Endothelial cell of umbilical vein (primary cell): ENCODE measurements around the gene PDK1. TPM values are rescaled to one million over a fixed set of nuclear protein-coding genes. Genes with fewer than 3 reads are reported as not detected.

Experiments
- BruUV-seq: library from RNA; stranded (reverse); fragments of 400-500 nt; replicated peaks from 2 replicates; lab custom pipeline; 2021; lab: Mats Ljungman, UMichigan
- CTCF ChIA-PET: fragments of 300-600, 350-600 bp; sonication (Branson Sonifier 250); formaldehyde crosslinking; loops from one replicate; lab custom pipeline; 2021; ENCODE audit warnings: antibody characterized with exemption, inconsistent platforms; lab: Charles Lee
- POLR2A ChIA-PET: fragments of 300-600, 350-600 bp; sonication (Branson Sonifier 250); formaldehyde crosslinking; loops from one replicate; lab custom pipeline; 2021; ENCODE audit warnings: antibody characterized with exemption, inconsistent platforms; lab: Charles Lee
- DNase-seq: peaks from one replicate; pipeline ENCODE4 v3.0.0-alpha.2; 2011; ENCODE audit warnings: low read depth, low spot score
- FAIRE-seq: peaks from 2 replicates; lab custom pipeline; 2011; peaks lifted over from hg19 to GRCh38; lab: Jason Lieb, UNC
- H2AFZ ChIP-seq: 2 replicates; pipeline ENCODE4 v1.6.0; 2012; ENCODE audit warnings: low read depth, low read length, control low read depth, inconsistent platforms
- H3K27ac ChIP-seq: 2 replicates; pipeline ENCODE4 v1.5.1; 2011; ENCODE audit warnings: low read depth, mild to moderate bottlenecking, control low read depth, low read length, moderate library complexity; ENCODE audit not compliant: insufficient read depth
- H3K27me3 ChIP-seq, 2 experiments: 2 replicates each; pipeline versions ENCODE4 v1.6.0 to v1.6.1; 2011; ENCODE audit warnings: low read length in 2 of 2, mixed read lengths in 1 of 2; ENCODE audit not compliant: control insufficient read depth in 2 of 2, insufficient read depth in 2 of 2
- H3K36me3 ChIP-seq, 2 experiments: 2 replicates in 1 of 2; 3 replicates in 1 of 2; pipeline ENCODE4 v1.5.1; 2011; ENCODE audit warnings: low read length in 2 of 2, mild to moderate bottlenecking in 1 of 2, moderate library complexity in 1 of 2; ENCODE audit not compliant: control insufficient read depth in 2 of 2, insufficient read depth in 2 of 2; ENCODE audit errors: extremely low read depth in 1 of 2
- H3K4me1 ChIP-seq: 3 replicates; pipeline ENCODE4 v1.5.1; 2011; ENCODE audit warnings: mild to moderate bottlenecking, low read length; ENCODE audit not compliant: control insufficient read depth, insufficient read depth; ENCODE audit errors: extremely low read depth
- H3K4me2 ChIP-seq: 2 replicates; pipeline ENCODE4 v1.6.1; 2011; ENCODE audit warnings: low read length, control low read depth, mixed read lengths; ENCODE audit not compliant: insufficient read depth
- H3K4me3 ChIP-seq, 3 experiments: fragments of 200-600 bp in 1 of 3; sonication (generic), shearing (Covaris generic) in 1 of 3; replicated peaks in 1 of 3; 2 replicates each; pipeline ENCODE4 v1.5.1; 2011 to 2016; ENCODE audit warnings: control low read depth in 3 of 3, low read length in 3 of 3, mild to moderate bottlenecking in 2 of 3, inconsistent platforms in 1 of 3, low read depth in 1 of 3, moderate library complexity in 1 of 3; ENCODE audit not compliant: insufficient read depth in 1 of 3
- H3K79me2 ChIP-seq: 2 replicates; pipeline ENCODE4 v1.6.0; 2012; ENCODE audit warnings: low read length, inconsistent platforms; ENCODE audit not compliant: control insufficient read depth, insufficient read depth
- H3K9ac ChIP-seq: replicated peaks from 2 replicates; pipeline ENCODE3; 2011; ENCODE audit warnings: low read length, control low read depth; ENCODE audit not compliant: insufficient read depth; ENCODE audit errors: extremely low read depth
- H3K9me1 ChIP-seq: replicated peaks from 3 replicates; pipeline ENCODE4 v1.6.0; 2011; ENCODE audit warnings: mild to moderate bottlenecking, low read length; ENCODE audit not compliant: control insufficient read depth, insufficient read depth; ENCODE audit errors: extremely low read depth
- H3K9me3 ChIP-seq: replicated peaks from 2 replicates; pipeline ENCODE4 v1.5.1; 2012; ENCODE audit warnings: low read length, inconsistent platforms; ENCODE audit not compliant: control insufficient read depth, insufficient read depth
- H4K20me1 ChIP-seq: replicated peaks from 2 replicates; pipeline ENCODE3; 2011; ENCODE audit warnings: mild to moderate bottlenecking, low read length; ENCODE audit not compliant: control insufficient read depth, insufficient read depth; ENCODE audit errors: extremely low read depth
- CTCF ChIP-seq, 2 donors: IDR thresholded peaks; 1 replicate in 1 of 2; 2 replicates in 1 of 2; pipeline ENCODE4 v1.5.1; 2011; ENCODE audit warnings: low read length in 2 of 2, mild to moderate bottlenecking in 2 of 2, moderate library complexity in 2 of 2, control low read depth in 1 of 2, inconsistent platforms in 1 of 2, low read depth in 1 of 2; ENCODE audit not compliant: insufficient read depth in 1 of 2; ENCODE audit errors: extremely low read depth in 1 of 2
- EZH2 ChIP-seq: IDR thresholded peaks from 2 replicates; pipeline ENCODE4 v1.6.1; 2012; ENCODE audit warnings: borderline replicate concordance, low read depth, mild to moderate bottlenecking, moderate library complexity, low read length, inconsistent platforms; ENCODE audit not compliant: severe bottlenecking
- FOS ChIP-seq: IDR thresholded peaks from 2 replicates; pipeline ENCODE4 v1.6.1; 2011; ENCODE audit warnings: mild to moderate bottlenecking, low read length, moderate library complexity, borderline replicate concordance; ENCODE audit not compliant: insufficient read depth
- GATA2 ChIP-seq: IDR thresholded peaks from 2 replicates; pipeline ENCODE4 v1.7.0; 2011; ENCODE audit warnings: low read depth, mild to moderate bottlenecking, moderate library complexity, mixed read lengths, low read length; ENCODE audit not compliant: insufficient read length, insufficient read depth
- JUN ChIP-seq: IDR thresholded peaks from 2 replicates; pipeline ENCODE4 v1.6.1; 2011; ENCODE audit warnings: borderline replicate concordance, low read depth; ENCODE audit not compliant: insufficient read length, insufficient read depth
- MYC ChIP-seq: IDR thresholded peaks from one replicate; pipeline ENCODE4 v1.6.1; 2011; ENCODE audit warnings: mild to moderate bottlenecking, low read depth, low read length
- POLR2A ChIP-seq: IDR thresholded peaks from 2 replicates; pipeline ENCODE4 v1.6.1; 2012; ENCODE audit warnings: low read depth, mild to moderate bottlenecking, control low read depth, low read length
- POLR2AphosphoS5 ChIP-seq: IDR thresholded peaks from 2 replicates; pipeline ENCODE4 v1.6.1; 2012; ENCODE audit warnings: low read depth, mild to moderate bottlenecking, control low read depth, low read length, moderate library complexity; ENCODE audit not compliant: insufficient read depth
- dilution Hi-C: fragments of 300-500 bp; cut with MboI; formaldehyde crosslinking; loops from one replicate; pipeline ENCODE4 v1.15.0; 2019; ENCODE audit warnings: low sequenced_read_pairs; ENCODE audit not compliant: extremely low pct_ligation_motif_present
- intact Hi-C: fragments of 100-400 bp; cut with micrococcal nuclease; formaldehyde crosslinking; loops from one replicate; pipeline ENCODE4 v1.10.0; 2022
- polyA plus RNA-seq, 4 experiments: library from polyadenylated mRNA; depleted of rRNA in 3 of 4; stranded (reverse) in 3 of 4; unstranded in 1 of 4; fragments of >200 nt; gene quantifications; 2 replicates each; pipeline versions ENCODE4 v1.2.1 to v1.2.3, GENCODE V29; 2011 to 2012; ENCODE audit warnings: missing spikeins in 1 of 4
- total RNA-seq: library from RNA; stranded (reverse); gene quantifications from 2 replicates; pipeline ENCODE4 v1.2.3, GENCODE V29; 2021
- TF ChIP-seq, protein P1 (sequence below): IDR thresholded peaks from 2 replicates; pipeline ENCODE4 v1.6.1; 2011; ENCODE audit not compliant: insufficient read depth, insufficient read length

PDK1 gene
- total and polyA plus RNA-seq, 2 donors (not counting 3 experiments of a cell fraction or from before 2014, with no cell fraction given) = 3.7 to 16.9 TPM

DNA sequence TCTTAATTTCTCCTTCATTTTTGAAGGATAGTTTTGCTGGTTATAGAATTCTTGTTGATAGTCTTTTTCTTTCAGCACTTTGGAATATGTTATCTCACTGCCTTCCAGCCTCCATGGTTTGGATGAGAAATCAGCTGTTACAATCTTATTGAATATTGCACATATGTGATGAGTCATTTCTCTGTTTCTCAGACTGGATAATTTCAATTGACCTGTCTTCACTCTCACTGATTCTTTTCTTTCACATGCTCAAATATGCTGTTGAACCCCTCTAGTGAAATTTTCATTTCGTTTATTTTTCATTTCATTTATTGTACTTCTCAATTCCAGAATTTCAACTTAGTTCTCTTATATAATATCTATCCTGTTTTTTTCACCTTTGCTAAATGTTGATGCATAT is 22.2 kb downstream of the PDK1 start:
- H3K9me1 ChIP-seq = no peaks in the 10 kb centered on the region
- H3K4me3 ChIP-seq = no peak overlapping the region
- no peaks in the 10 kb centered on the region for H3K4me1 ChIP-seq
- H3K79me2 ChIP-seq = peaks cover 5% of the 10 kb centered on the region
- H3K4me2 ChIP-seq = no peak overlapping the region
- peaks cover 2% of the 10 kb centered on the region for H3K9me3 ChIP-seq
- POLR2A ChIA-PET = no interaction called here
- CTCF ChIA-PET = interaction anchor here (1.0 kb wide), 1 partner anchor 15 kb away, joined by 3 read pairs; no protein-coding TSS in a partner anchor
- no peaks in the 10 kb centered on the region for H3K36me3 ChIP-seq
- dilution Hi-C loops = no loop called here
- TF ChIP-seq JUN (no peak), CTCF (IDR thresholded peaks at IDR 0.05; ENCODE audit: extremely low read depth in 1 of 2, insufficient read depth in 1 of 2, low read depth in 1 of 2, low read length in 2 of 2) (no peak), FOS (no peak)
- no peak for DNase-seq
- no peak overlapping the region for H3K27ac ChIP-seq
- no peak for FAIRE-seq
- no peak overlapping the region for H2AFZ ChIP-seq
- intact Hi-C loops = no loop called here
- no peaks in the 10 kb centered on the region for H4K20me1 ChIP-seq
- no TSS peak for BruUV-seq
- no peaks in the 10 kb centered on the region for H3K27me3 ChIP-seq
- no peak overlapping the region for H3K9ac ChIP-seq

DNA sequence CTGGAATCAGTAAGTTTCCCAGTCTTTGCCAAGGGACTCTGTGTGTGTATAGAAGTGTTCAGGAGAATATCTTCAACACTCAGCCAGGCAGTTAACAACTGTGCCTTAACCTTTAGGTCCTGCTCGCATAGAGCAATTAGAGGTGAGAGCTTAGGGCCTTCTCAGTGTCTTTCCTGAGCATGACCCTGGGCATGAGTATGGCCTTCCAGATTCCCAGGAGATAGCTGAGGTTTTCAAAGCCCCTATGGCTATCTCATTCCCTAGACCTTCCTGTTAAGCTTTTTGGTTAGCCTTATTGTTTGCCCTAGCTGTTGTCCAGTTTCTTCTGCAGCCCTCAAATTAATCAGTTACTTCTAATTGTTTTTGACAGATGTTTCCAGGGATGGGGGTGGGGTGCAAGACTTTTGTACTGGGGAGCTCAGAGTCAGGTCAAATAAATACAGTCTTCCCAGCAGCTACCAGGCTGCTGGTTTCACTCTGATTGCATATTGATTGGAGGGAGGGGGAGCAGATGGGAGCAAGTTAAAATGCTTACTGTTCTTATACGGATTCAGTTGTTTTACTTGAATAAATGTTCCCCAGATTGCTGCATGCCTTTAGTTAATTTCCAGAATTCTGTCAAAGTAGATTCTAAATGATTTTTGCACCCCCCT is 23.1 kb downstream of the PDK1 start:
- no TSS peak for BruUV-seq
- TF ChIP-seq GATA2 (no peak), POLR2AphosphoS5 (no peak), CTCF (IDR thresholded peaks at IDR 0.05; ENCODE audit: extremely low read depth in 1 of 2, insufficient read depth in 1 of 2, low read depth in 1 of 2, low read length in 2 of 2) (no peak), MYC (no peak), EZH2 (no peak), JUN (no peak), POLR2A (no peak), FOS (no peak)
- TF ChIP-seq, protein P1, sequence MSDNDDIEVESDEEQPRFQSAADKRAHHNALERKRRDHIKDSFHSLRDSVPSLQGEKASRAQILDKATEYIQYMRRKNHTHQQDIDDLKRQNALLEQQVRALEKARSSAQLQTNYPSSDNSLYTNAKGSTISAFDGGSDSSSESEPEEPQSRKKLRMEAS = no peak
- Histone ChIP-seq H3K4me1 (no peaks in the 10 kb centered on the region), H2AFZ (no peak overlapping the region), H3K4me2 (no peak overlapping the region), H3K9ac (no peak overlapping the region), H3K9me3 (peaks cover 2% of the 10 kb centered on the region), H3K9me1 (no peaks in the 10 kb centered on the region), H3K27me3 (no peaks in the 10 kb centered on the region), H3K36me3 (no peaks in the 10 kb centered on the region), H3K4me3 (no peak overlapping the region), H3K79me2 (peaks cover 5% of the 10 kb centered on the region), H4K20me1 (no peaks in the 10 kb centered on the region), H3K27ac (no peak overlapping the region)
- dilution Hi-C loops (no loop called here), intact Hi-C loops (no loop called here)
- ChIA-PET POLR2A (no interaction called here), CTCF (interaction anchor here (0.7 to 1.8 kb wide), 3 partner anchors 14 to 1367 kb away, joined by 3 to 7 read pairs (median 3); no protein-coding TSS in a partner anchor)
- FAIRE-seq = no peak
- no peak for DNase-seq
